SK-N-MC (cell line): ENCODE results near the gene IST1.

ENCODE experiments used
- EZH2 ChIP-seq: fragments of 200-600 bp; sonication (generic); IDR thresholded peaks from one replicate; pipeline ENCODE4 v1.6.1; 2017; ENCODE audit warnings: antibody characterized with exemption
- POLR2AphosphoS5 ChIP-seq: IDR thresholded peaks from 2 replicates; pipeline ENCODE4 v1.6.1; 2012; ENCODE audit warnings: mild to moderate bottlenecking, low read depth, low read length, borderline replicate concordance

DNA sequence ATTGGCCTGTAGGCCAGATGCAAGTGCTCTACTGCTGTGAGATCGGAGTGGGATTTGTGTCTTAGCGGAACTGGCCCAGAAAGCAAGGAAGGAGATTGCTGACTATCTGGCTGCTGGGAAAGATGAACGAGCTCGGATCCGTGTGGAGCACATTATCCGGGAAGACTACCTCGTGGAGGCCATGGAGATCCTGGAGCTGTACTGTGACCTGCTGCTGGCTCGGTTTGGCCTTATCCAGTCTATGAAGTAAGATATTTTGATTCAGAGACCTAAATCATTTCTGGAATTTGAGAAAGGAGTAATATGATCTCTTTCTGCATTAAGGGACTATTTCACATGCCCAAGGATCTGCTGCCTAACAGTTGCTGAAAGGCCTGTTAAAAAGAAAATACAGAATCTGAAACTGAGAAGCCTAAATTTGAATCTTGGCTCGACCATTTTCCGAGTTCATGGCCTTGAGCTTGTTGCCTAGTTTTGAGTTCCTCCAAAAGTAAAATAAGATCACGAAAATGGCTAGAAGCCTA, 21.1 kb downstream of the IST1 start:
- TF ChIP-seq EZH2 (no peak), POLR2AphosphoS5 (no peak)
